K562 (cell line): Measurements from ENCODE around the gene MARCHF3. TPM values are rescaled to one million over a fixed set of nuclear protein-coding genes. Genes with fewer than 3 reads are reported as not detected.

ENCODE experiments used
- BRD9 ChIP-seq: fragments of 450-650 bp; IDR thresholded peaks from 2 replicates; pipeline ENCODE4 v1.6.1; 2018; ENCODE audit warnings: low read depth; ENCODE audit not compliant: partially characterized antibody
- CEBPB ChIP-seq: fragments of 450-650 bp; IDR thresholded peaks from 2 replicates; pipeline ENCODE4 v1.6.1; 2016; ENCODE audit warnings: missing genetic modification characterization, missing compliant biosample characterization
- ETV6 ChIP-seq, 3 experiments: fragments of 150-350 bp in 1 of 3; sonication (generic) in 1 of 3; formaldehyde crosslinking in 1 of 3; IDR thresholded peaks; 2 replicates each; pipeline versions ENCODE4 v1.6.1 to v1.8.0; 2014 to 2022; ENCODE audit warnings: borderline replicate concordance in 2 of 3, low read depth in 2 of 3, antibody characterized with exemption in 1 of 3, low read length in 1 of 3, mild to moderate bottlenecking in 1 of 3, missing genetic modification reagents in 1 of 3
- GATAD2A ChIP-seq: fragments of 450-650 bp; IDR thresholded peaks from 2 replicates; pipeline ENCODE4 v1.6.1; 2017
- HEY1 ChIP-seq: fragments of 250-450 bp; sonication (Bioruptor Pico); IDR thresholded peaks from 2 replicates; pipeline ENCODE4 v1.5.0; 2020; ENCODE audit warnings: mild to moderate bottlenecking, moderate library complexity, borderline replicate concordance
- ILF3 ChIP-seq: fragments of 450-650 bp; IDR thresholded peaks from 2 replicates; pipeline ENCODE4 v1.6.1; 2018; ENCODE audit warnings: antibody characterized with exemption, mild to moderate bottlenecking, moderate library complexity, borderline replicate concordance
- MCM2 ChIP-seq: fragments of 450-650 bp; IDR thresholded peaks from 2 replicates; pipeline ENCODE4 v1.6.1; 2017; ENCODE audit warnings: low read depth, mild to moderate bottlenecking
- POU5F1 ChIP-seq: fragments of 150-350 bp; IDR thresholded peaks from 2 replicates; pipeline ENCODE4 v1.6.1; 2014; ENCODE audit warnings: borderline replicate concordance, low read length, low read depth, mild to moderate bottlenecking; ENCODE audit not compliant: partially characterized antibody
- TEAD2 ChIP-seq: fragments of 450-650 bp; IDR thresholded peaks from 2 replicates; pipeline ENCODE4 v1.6.1; 2016; ENCODE audit warnings: missing genetic modification characterization, control low read depth, missing compliant biosample characterization
- ZFP36 ChIP-seq: fragments of 150-350 bp; IDR thresholded peaks from 2 replicates; pipeline ENCODE4 v1.6.1; 2018; ENCODE audit warnings: low read length, low read depth; ENCODE audit not compliant: partially characterized antibody
- polyA plus RNA-seq, 8 experiments: library from polyadenylated mRNA; depleted of rRNA in 4 of 8; stranded (reverse) in 5 of 8; unstranded in 3 of 8; fragments of >200 nt; fragmentation: Nextera tagmentation in 2 of 8; fragmentation: Illumina TruSeq in 1 of 8; extraction: Ambion mirVana in 2 of 8; extraction: Trizol in 1 of 8; gene quantifications; 2 replicates each; pipeline versions ENCODE4 v1.2.1 to v1.2.3, GENCODE V29; 2011 to 2014; ENCODE audit warnings: inconsistent platforms in 1 of 8, missing spikeins in 1 of 8
- total RNA-seq, 7 experiments: library from RNA; depleted of rRNA in 6 of 7; stranded (reverse); fragments of >200 nt in 6 of 7; fragmentation: Illumina TruSeq in 2 of 7; extraction: Trizol in 2 of 7; gene quantifications; 2 replicates each; pipeline versions ENCODE4 v1.2.1 to v1.2.3, GENCODE V29; 2011 to 2021; ENCODE audit warnings: low replicate concordance in 1 of 7
- TF ChIP-seq, protein P1 (sequence below): sonication (generic); IDR thresholded peaks from 2 replicates; pipeline ENCODE4 v1.6.1; 2016
- TF ChIP-seq, protein P2 (sequence below): fragments of 450-650 bp; formaldehyde crosslinking; IDR thresholded peaks from 2 replicates; pipeline ENCODE4 v1.4.0; 2022; ENCODE audit warnings: missing genetic modification characterization
- TF ChIP-seq, protein P3 (sequence below): fragments of 450-650 bp; IDR thresholded peaks from 2 replicates; pipeline ENCODE4 v1.7.0; 2016; ENCODE audit warnings: borderline replicate concordance
- TF ChIP-seq, protein P4 (sequence below): fragments of 250-450 bp; sonication (Bioruptor Pico); IDR thresholded peaks from 2 replicates; pipeline ENCODE4 v1.4.0; 2020; ENCODE audit warnings: mild to moderate bottlenecking, moderate library complexity
- TF ChIP-seq, protein P5 (sequence below): sonication (generic); formaldehyde crosslinking; IDR thresholded peaks from 2 replicates; pipeline ENCODE4 v1.9.0; 2022; ENCODE audit warnings: mild to moderate bottlenecking, missing genetic modification reagents
- TF ChIP-seq, protein P6 (sequence below): fragments of 150-350 bp; conservative IDR thresholded peaks from 2 replicates; pipeline ENCODE4 v1.6.1; 2014; ENCODE audit warnings: low read length

MARCHF3 gene
- total and polyA plus RNA-seq, 9 of the 15 experiments (the other 6 are each of a cell fraction or from before 2014, with no cell fraction given): 5.6 to 37.4 (median 16.5) TPM

DNA sequence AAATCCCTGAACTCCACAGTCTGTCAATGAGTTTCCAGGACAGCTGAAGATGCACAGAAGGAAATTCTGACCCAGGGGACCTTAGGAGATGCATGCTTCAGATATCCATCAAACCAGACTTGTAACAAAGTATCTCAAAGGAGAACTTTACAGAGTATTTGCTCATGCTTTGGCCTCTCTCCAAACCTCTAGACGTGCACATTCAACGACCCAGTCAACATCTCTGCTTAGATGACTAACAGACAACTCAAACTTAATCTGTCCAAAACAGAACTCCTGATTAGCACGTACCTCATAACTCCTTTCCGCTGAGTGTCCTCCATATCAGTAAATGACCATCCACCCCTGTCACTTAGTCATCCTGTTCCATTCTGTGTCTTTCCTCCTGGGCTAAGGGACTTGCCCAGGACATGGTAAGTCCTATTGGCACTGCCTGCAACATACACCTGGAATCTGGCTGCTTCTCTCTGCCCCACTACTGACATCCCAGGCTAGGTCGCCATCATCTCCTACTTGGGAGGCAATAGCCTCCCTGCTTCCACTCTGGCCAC lies 146.0 kb downstream of the MARCHF3 start (continued):
- TF ChIP-seq, protein P1, sequence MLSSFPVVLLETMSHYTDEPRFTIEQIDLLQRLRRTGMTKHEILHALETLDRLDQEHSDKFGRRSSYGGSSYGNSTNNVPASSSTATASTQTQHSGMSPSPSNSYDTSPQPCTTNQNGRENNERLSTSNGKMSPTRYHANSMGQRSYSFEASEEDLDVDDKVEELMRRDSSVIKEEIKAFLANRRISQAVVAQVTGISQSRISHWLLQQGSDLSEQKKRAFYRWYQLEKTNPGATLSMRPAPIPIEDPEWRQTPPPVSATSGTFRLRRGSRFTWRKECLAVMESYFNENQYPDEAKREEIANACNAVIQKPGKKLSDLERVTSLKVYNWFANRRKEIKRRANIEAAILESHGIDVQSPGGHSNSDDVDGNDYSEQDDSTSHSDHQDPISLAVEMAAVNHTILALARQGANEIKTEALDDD: peak; percentile 99
- TF ChIP-seq GATAD2A (peak; percentile 88; the same call in 1 of the 2 replicates), ZFP36 (no peak), ILF3 (peak; percentile 87), TEAD2 (tag) (peak; percentile 2; the same call in 1 of the 2 replicates), ETV6 (IDR thresholded peaks at IDR 0.05; ENCODE audit: borderline replicate concordance in 1 of 2, low read depth in 2 of 2, low read length in 1 of 2) (peak in 1 of 2 experiments; percentile 75; a peak in 2 of 4 replicates), ETV6 (CRISPR knock-in tag; IDR thresholded peaks at IDR 0.05; ENCODE audit: borderline replicate concordance) (no peak), HEY1 (CRISPR knock-in tag) (peak; percentile 7; the same call in 1 of the 2 replicates), BRD9 (peak; percentile 95), POU5F1 (no peak), CEBPB (tag) (0 out of 2 replicates have a peak, but pooled peaks have one; percentile 40), MCM2 (no peak)
- TF ChIP-seq, protein P2, sequence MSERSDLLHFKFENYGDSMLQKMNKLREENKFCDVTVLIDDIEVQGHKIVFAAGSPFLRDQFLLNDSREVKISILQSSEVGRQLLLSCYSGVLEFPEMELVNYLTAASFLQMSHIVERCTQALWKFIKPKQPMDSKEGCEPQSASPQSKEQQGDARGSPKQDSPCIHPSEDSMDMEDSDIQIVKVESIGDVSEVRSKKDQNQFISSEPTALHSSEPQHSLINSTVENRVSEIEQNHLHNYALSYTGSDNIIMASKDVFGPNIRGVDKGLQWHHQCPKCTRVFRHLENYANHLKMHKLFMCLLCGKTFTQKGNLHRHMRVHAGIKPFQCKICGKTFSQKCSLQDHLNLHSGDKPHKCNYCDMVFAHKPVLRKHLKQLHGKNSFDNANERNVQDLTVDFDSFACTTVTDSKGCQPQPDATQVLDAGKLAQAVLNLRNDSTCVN (CRISPR knock-in tag): no peak
- TF ChIP-seq, protein P3, sequence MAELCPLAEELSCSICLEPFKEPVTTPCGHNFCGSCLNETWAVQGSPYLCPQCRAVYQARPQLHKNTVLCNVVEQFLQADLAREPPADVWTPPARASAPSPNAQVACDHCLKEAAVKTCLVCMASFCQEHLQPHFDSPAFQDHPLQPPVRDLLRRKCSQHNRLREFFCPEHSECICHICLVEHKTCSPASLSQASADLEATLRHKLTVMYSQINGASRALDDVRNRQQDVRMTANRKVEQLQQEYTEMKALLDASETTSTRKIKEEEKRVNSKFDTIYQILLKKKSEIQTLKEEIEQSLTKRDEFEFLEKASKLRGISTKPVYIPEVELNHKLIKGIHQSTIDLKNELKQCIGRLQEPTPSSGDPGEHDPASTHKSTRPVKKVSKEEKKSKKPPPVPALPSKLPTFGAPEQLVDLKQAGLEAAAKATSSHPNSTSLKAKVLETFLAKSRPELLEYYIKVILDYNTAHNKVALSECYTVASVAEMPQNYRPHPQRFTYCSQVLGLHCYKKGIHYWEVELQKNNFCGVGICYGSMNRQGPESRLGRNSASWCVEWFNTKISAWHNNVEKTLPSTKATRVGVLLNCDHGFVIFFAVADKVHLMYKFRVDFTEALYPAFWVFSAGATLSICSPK: peak; percentile 55; the same call in 1 of the 2 replicates
- TF ChIP-seq, protein P4, sequence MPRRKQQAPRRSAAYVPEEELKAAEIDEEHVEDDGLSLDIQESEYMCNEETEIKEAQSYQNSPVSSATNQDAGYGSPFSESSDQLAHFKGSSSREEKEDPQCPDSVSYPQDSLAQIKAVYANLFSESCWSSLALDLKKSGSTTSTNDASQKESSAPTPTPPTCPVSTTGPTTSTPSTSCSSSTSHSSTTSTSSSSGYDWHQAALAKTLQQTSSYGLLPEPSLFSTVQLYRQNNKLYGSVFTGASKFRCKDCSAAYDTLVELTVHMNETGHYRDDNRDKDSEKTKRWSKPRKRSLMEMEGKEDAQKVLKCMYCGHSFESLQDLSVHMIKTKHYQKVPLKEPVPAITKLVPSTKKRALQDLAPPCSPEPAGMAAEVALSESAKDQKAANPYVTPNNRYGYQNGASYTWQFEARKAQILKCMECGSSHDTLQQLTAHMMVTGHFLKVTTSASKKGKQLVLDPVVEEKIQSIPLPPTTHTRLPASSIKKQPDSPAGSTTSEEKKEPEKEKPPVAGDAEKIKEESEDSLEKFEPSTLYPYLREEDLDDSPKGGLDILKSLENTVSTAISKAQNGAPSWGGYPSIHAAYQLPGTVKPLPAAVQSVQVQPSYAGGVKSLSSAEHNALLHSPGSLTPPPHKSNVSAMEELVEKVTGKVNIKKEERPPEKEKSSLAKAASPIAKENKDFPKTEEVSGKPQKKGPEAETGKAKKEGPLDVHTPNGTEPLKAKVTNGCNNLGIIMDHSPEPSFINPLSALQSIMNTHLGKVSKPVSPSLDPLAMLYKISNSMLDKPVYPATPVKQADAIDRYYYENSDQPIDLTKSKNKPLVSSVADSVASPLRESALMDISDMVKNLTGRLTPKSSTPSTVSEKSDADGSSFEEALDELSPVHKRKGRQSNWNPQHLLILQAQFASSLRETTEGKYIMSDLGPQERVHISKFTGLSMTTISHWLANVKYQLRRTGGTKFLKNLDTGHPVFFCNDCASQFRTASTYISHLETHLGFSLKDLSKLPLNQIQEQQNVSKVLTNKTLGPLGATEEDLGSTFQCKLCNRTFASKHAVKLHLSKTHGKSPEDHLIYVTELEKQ: no peak
- TF ChIP-seq, protein P5, sequence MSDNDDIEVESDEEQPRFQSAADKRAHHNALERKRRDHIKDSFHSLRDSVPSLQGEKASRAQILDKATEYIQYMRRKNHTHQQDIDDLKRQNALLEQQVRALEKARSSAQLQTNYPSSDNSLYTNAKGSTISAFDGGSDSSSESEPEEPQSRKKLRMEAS (CRISPR knock-in tag): no peak; the same call in 1 of the 2 replicates
- TF ChIP-seq, protein P6, sequence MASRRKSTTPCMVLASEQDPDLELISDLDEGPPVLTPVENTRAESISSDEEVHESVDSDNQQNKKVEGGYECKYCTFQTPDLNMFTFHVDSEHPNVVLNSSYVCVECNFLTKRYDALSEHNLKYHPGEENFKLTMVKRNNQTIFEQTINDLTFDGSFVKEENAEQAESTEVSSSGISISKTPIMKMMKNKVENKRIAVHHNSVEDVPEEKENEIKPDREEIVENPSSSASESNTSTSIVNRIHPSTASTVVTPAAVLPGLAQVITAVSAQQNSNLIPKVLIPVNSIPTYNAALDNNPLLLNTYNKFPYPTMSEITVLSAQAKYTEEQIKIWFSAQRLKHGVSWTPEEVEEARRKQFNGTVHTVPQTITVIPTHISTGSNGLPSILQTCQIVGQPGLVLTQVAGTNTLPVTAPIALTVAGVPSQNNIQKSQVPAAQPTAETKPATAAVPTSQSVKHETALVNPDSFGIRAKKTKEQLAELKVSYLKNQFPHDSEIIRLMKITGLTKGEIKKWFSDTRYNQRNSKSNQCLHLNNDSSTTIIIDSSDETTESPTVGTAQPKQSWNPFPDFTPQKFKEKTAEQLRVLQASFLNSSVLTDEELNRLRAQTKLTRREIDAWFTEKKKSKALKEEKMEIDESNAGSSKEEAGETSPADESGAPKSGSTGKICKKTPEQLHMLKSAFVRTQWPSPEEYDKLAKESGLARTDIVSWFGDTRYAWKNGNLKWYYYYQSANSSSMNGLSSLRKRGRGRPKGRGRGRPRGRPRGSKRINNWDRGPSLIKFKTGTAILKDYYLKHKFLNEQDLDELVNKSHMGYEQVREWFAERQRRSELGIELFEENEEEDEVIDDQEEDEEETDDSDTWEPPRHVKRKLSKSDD: no peak
